NK-92 (cell line): ENCODE results near the gene SLC39A11.

ENCODE experiments used
- DNase-seq: peaks from one replicate; lab custom pipeline; 2025; ENCODE audit not compliant: unreplicated experiment; lab: John Stamatoyannopoulos, UW

SLC39A11 gene

DNA sequence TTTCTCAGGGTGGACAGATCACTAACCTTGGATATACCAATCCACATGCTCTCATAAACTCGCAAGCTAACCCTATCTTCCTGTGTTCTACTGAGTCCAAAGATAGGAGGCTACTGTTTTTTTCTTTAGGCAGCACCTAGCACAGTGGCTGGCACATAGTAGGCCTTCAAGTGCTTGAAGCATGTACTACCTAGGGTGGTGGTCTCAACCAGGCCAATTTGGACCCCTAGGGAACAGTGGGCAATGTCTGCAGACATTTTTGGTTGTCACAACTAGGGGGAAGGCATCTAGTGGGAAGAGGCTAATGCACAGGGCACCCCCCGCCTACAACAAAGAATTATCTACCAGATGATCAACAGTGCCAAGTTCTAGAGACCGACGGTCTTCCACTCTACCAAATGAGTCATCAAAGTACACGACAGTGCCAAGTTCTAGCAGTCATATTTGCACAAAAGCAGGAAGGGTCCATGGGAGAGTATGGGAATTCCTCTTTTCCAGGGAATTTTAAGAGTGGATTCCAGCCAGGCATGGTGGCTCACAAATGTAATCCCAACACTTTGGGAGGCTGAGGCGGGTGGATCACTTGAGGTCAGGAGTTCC lies 390.3 kb downstream of the SLC39A11 start:
- DNase-seq: no peak

DNA sequence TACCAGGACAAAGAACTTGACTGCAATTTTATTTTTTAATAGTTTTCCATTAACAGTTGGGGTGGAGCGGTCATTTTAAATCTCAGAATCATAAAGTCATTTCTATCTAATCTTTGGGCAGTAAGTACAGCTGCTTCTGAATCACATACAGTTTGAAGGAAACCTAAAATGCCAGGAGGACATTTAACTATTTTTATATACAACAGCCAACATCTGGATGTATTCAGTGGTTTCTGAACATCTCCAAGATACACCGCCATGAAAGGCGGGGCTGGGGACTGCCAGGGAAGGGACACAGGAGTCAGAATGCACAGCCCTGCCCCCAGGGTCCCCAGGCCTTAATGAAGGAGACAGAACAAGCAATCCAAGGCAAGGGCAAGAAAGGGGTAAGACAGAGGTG lies 392.3 kb downstream of the SLC39A11 start:
- no peak for DNase-seq

DNA sequence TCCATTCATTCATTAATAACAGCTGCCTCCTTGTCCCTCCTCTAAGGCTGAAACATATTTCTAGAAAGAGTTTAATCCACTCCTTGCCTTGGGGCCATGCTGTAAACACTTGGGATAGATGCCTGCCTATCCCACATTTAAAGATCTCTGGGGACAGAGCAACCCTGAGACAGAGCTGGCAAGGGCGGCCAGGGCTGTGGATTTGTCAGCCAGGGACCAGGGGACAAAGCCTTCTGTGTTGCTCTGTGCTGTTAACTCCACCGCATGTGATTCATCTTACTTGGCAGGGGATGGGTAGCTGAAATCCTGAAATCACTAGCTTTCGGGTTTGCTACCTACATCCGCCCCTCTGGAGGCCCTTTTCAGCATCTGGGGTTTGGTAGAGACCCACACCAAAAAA lies 392.9 kb downstream of the SLC39A11 start:
- no peak for DNase-seq

DNA sequence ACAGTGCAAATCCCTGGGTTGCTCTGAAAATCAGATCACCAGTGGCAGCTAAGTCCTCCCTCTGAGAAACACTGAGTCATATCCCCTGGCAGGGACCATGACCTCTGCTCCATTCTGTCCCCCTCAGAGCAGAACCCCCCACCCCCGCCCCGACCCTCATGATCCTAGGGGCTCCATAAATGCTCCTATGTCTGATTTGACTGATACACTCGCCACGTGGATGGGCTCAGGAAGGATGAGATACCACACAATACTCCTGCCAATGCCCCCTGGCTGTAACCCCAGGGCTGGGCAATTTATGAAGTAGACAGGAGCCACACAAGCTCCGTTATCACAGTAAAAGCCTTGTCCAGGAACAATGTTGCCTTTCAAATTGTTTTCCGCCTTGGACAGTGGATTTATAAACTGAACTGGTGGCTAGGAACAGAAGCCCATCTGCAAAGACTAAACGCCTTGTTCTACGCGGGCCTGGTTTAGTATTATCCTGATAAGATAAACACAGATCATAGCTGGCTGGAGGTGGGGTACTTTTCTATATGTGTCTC lies 394.8 kb downstream of the SLC39A11 start:
- no peak for DNase-seq

DNA sequence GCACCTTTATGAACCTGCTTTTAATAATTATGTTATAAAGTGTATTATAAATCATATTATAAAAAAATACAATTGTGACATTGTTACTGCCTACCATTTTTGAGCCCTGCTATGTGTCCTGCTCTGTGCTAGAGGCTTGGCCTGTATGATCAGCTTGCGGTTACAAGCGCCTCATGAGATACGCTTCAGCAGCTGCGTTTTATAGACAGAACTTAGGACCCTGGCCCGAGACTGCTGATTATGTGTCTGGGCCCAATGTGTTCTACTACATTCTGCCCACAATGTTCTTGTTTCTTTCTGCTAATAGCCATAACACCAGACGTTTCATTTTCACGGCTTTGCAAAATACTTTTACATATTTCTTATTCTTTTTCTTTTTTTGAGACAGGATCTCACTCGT lies 395.8 kb downstream of the SLC39A11 start:
- no peak for DNase-seq

DNA sequence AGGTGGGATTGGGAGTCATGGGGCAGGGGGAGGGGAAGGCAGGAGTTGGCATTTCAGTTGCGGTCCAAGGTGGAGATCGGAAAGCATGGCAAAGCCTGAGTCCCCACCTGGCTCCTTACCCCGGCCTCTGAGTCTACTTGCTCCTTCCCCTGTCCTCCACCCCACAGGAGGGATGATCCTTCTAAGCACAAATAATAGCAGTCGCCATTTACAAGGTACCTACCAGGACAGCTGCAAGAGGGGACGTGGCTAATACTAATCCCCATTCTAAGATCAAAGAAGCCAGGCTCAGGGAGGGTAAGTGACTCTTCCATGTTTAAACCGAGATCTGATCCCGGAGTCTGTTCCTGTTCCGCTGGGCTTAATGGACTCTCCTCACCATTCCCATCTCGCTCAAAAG lies 396.3 kb downstream of the SLC39A11 start:
- no peak for DNase-seq

DNA sequence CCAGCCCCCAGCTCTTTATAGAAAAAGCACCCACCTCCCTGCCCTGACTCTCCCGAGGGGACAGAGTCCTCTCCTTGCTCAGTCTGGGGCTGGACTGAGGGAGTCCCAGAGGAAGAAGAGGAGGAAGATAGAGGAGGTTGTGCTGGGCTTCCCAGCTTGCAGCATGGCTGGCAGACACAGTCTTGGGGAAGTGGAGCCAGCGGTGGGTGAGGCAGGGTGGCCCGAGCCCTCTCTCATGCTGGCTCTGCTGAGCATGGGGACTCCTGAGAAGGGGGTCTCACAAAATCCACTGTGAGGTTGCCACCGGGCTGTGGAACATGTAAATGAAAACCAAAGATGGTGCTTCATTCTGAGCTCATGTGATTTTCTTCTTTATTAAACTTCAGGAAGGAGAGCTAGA lies 398.5 kb downstream of the SLC39A11 start:
- no peak for DNase-seq

DNA sequence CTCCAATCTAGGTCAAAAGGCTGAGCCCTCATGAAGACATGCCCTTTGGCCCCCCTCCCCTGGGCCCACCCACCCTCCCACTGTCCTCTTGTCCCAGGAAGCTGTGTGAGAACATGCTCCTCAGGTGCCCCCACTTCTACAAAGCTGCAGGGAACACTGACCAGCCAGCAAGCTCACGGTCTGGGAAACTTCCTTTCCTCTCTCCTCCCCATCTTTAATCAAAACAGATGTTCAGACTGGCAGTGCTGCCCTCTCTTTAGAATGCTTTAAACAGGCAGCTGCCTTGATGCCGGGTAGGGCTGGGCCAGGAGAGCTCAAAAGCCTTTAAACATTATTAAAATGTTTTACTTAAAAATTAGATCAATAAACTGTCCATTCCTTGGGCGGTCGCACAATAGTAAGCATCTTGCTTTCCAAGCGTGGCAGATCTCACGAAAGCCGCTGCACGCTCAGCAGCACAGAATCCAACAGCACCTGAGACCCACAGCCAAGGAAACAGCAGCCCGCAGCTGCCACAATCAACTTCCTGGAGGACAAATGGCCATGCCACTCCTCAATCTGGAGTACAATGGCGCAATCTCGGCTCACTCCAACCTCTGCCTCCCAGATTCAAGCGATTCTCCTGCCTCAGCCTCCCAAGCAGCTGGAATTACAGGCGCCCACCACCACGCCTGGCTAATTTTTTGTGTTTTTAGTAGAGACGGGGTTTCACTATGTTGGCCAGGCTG lies 399.2 kb downstream of the SLC39A11 start:
- no peak for DNase-seq

DNA sequence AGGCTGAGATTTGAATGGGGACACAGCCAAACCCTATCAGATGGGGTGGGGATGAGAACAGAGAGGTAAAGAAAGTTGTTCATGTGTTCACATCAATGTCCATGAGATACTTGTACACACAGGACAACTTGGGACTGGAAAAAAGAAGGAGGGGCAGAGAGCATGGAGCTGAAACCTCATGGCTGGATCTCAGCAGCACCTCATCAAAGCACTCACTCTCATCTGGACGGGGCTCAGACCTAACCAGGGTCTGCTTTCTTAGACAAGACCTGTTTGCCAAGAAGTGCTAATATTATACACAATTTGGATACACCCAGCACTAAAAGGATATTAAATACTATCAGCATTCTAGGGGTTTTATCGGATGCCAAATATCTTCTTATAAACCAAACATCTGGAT lies 399.8 kb downstream of the SLC39A11 start:
- DNase-seq: no peak

DNA sequence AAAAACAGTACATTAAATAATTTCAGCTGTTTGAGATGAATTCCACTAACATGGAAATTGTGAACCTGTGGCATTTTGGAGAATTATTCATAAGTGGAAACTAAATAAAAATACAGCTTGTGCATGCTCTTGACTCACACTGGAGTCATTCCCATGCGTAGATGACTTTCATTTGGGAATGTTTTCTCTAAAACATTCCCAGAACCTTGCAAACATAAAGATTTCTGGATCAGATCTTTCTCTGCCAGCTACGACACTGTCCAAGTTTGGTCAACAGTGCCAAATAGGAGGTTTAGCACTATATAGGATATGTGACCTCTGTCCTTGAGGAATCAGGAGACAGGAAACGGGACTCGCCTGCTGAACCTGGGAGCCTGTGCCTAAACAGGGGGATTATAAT lies 400.9 kb downstream of the SLC39A11 start:
- no peak for DNase-seq

DNA sequence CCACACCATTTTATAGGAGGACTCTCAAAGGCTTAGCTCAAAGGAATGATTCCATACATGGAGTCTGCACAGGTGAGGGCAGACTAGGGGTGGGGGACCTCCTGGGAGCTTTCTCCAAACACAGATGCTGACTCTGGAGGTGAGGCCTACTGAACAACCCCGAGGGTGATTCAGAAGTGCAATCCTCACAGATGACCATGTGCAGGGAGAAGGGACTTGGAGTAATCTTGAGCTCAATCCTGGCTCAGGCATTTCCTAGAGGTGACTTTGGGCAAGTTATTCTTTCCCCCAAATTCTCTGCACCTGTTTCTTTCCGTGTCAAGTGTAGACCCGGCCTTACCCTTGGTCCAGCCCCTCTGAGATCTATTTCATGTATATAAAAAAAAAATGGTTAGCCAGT lies 401.5 kb downstream of the SLC39A11 start:
- no peak for DNase-seq

DNA sequence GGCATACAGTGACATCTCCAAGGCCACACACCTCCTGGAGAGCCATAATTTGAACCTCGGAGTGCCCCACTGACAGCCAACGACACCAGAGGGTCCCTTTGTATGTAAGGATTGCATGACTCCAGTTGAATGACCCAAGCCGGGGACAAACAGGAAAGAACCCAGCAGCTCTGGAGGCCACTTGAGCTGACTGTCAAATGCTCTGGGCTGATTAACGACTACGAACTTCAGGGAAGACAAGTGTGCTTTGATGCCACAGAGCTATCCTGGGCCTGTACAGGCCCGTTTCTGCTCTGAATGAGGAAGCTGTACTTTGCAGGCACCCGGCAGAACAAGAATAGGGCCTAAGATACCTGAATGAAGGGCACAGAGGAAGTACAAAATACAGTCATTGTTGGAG lies 404.6 kb downstream of the SLC39A11 start:
- no peak for DNase-seq

DNA sequence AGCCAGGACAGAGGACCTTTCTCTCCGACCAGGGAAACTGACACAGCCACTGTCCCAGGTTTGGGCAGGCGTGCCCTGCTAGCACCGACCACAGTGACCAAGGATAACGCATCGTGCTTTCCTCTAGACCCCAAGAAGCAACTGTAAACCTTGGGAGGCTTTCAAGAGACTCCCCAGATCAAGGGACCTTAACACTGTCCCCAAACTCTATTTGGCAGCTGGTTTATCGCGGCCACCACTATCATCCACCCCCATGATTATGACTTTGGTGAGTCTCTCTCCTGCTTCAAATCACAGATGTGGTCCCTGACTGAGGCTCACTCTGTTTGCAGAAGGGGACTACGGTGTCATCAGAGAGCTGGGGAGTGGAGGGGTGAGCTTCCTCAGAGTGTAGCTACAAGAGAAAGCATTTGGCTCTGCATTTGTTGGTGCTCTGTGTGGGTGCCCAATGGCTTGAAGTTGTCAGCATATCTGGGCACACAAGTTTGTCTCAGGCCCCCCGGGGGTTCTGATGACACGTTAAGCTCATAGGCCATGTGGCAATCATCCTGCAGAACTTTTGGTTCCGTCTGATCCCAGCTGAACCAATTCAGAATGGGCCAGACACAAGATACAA lies 408.0 kb downstream of the SLC39A11 start:
- DNase-seq: no peak

DNA sequence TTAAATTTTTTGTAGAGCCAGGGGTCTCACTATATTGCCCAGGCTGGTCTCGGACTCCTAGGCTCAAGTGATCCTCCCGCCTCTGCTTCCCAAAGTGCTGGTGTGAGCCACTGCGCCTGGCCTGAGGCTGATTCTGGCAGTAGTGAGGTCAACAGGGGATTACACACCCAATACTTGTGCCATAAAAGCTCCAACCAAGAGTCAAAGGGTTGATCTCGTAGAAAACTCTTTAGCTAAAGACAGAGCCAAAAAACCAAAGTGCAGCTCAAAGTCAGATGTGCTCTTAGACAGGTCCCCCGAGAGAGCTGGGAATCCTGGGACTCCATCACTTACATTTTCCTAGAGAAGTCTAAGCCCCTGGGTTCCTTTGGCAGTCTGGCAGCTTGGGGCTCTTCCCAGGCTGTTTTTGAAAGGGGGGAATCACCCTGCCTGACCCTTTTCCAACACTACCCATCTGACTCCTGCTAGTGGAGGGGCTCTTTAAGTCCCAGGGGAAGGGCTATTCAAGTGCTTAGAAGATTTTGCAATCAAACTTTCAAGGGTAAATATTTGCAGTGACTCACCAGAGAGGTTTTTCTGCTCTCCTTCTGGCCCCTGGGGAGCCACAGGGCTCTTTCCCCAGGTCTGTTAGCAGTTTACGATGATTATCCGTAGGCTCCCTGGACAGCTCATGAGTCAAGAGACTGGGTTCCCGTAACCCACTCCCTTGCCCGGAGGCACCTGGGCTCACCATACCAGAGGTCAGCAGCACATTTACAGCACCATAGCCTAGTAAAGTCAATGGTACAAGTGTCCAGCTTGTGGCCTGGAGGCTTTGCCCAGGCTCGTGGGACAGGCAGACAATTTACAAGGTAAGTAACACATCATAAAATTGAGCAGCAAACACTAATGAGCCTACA lies 408.7 kb downstream of the SLC39A11 start:
- no peak for DNase-seq

DNA sequence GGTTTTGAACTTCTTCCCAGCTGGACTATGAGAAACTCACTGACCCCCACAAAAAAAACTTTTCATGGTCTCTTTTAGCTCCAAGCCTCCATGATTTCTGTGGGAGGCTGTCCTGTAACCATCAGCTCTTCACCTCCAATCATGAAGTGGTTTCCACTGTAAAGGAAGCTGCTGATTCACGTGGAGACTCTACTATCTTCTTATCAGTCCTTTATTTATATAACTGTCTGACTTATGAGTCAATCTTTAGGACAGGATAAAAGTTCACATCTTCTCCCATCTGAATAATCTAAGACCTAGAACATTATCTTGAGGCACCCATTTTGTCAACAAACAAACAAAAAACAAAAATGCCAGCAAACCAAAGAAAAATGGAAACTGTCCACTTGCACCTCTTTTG lies 409.9 kb downstream of the SLC39A11 start:
- no peak for DNase-seq

DNA sequence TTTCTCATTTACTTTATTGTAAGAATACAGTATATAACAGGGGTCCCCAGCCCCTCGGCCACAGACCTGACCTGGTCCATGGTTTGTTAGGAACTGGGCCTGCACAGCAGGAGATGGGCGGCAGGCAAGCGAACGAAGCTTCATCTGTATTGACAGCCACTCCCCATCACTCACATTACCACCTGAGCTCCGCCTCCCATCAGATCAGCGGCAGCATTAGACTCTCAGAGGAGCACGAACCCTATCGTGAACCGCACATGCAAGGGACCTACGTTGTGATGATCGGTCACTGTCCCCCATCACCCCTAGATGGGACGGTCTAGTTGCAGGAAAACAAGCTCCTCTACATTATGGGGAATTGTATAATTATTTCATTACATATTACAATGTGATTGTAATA lies 410.6 kb downstream of the SLC39A11 start:
- DNase-seq: no peak

DNA sequence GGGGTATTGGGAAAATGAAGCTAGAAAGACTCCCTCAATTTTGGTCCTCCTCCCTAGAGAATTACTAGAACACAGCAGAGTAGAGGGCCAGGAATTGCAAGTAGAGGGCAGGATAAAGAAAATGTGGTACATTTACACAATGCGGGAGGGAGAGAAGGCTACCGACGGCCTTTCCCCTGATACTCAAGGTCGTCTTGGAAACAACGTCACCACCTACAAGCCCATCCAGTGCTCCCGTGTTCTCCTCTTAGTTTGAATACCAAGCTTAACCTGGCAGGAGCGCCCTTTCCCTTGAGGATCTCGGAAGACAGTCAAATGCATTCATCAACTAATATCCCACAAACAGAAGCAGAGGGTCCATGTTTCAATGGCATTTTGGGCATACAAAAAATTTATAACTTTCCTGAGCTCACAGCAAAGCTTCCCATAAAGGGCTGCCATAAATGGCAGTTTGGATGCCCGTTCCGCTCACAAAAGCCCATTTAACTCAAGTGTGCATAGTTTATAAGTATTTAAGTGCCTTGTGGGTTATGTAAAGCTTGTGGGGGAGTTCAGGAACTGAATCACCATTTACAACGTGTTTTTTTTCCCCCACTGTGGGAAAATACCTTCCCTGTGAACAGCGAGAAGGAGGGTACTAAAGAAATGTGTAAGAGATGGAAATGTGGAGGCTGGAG lies 414.6 kb downstream of the SLC39A11 start:
- no peak for DNase-seq

DNA sequence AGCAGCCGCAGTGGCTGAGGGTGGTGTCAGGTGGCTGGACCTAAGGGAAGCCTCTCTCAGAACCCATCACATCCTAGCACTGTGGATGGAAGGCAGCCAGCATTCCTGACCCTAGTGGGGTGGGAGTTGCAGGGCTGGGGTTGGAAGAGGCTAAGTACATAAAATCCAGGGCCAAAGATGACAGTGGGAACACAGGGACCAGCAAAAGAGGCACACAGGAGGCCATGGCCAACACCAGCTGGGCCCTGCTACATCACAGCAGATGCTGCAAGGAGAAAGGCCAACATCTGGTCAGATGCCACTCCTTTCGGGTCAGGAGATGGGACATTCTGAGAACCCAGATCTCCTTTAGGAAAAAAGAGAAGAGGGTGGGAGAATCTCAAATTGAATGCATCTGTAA lies 415.4 kb downstream of the SLC39A11 start:
- no peak for DNase-seq

DNA sequence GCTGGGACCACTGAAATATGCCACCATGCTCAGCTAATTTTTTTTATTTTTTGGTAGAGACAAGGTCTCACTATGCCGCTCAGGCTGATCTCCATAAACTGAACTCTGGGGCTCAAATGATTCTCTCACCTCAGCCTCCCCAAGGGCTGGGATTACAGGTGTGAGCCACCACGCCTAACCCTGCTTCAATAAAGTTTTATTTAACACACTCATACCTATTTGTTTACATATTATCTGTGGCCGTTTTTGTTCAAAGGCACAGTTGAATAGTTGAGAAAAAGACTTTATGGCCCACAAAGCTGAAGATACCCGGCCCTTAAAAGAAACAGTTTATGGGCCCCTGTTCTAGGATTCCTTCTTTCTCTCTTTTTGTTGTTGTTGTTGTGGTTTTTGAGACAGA lies 419.8 kb downstream of the SLC39A11 start:
- DNase-seq: no peak

DNA sequence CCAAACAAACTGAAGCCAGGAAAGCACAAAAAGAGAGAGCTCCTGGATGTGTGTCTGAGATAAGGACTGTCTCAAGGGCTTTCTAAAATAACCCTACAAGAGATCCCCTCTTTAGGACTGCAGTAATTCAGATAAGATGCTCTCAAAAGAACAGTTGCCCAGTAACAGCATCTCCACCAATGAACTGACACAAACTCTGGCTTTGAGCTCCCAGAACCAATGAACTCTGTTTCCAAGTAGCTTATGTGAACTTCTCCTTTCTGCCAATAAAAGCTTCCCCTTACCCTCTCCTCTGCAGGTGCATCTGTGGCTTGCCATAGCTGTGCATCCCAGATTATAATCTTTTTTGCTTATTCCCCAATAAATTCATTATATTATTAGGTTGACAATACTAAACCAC lies 421.5 kb downstream of the SLC39A11 start:
- no peak for DNase-seq
